Spleen (tissue), 11 donors: ENCODE measurements around the gene NPSR1. TPM values are rescaled to one million over a fixed set of nuclear protein-coding genes. Genes with fewer than 3 reads are reported as not detected.

Source experiments
- DNase-seq: peaks from one replicate; pipeline ENCODE4 v3.0.0-alpha.2; 2020
- H3K27ac ChIP-seq, 8 donors: fragments of 200-600 bp; sonication (generic) in 7 of 8; 1 replicate in 4 of 8; 2 replicates in 4 of 8; pipeline versions ENCODE4 v1.5.0 to v1.8.0; 2016 to 2021; ENCODE audit warnings: inconsistent platforms in 4 of 8, mild to moderate bottlenecking in 4 of 8, moderate library complexity in 1 of 8
- H3K27me3 ChIP-seq, 7 donors: fragments of 200-600 bp; sonication (generic) in 6 of 7; replicated peaks in 1 of 7; 1 replicate in 4 of 7; 2 replicates in 3 of 7; pipeline versions ENCODE4 v1.5.0 to v1.8.0; 2016 to 2021; ENCODE audit warnings: inconsistent platforms in 3 of 7, mild to moderate bottlenecking in 1 of 7
- H3K36me3 ChIP-seq, 6 donors: fragments of 200-600 bp; sonication (generic) in 5 of 6; 1 replicate in 4 of 6; 2 replicates in 2 of 6; pipeline versions ENCODE4 v1.5.0 to v1.8.0; 2016 to 2021; ENCODE audit warnings: inconsistent platforms in 2 of 6
- H3K4me1 ChIP-seq, 6 donors: fragments of 200-600 bp; sonication (generic) in 5 of 6; 1 replicate in 3 of 6; 2 replicates in 3 of 6; pipeline versions ENCODE4 v1.5.0 to v1.8.0; 2016 to 2021; ENCODE audit warnings: inconsistent platforms in 3 of 6
- H3K4me3 ChIP-seq, 8 donors: fragments of 200-600 bp; sonication (generic) in 7 of 8; 1 replicate in 4 of 8; 2 replicates in 4 of 8; pipeline versions ENCODE4 v1.5.0 to v1.8.0; 2016 to 2021; ENCODE audit warnings: inconsistent platforms in 4 of 8, mild to moderate bottlenecking in 4 of 8, moderate library complexity in 2 of 8
- H3K9me3 ChIP-seq, 8 donors: fragments of 200-600 bp; sonication (generic) in 7 of 8; 1 replicate in 4 of 8; 2 replicates in 4 of 8; pipeline versions ENCODE4 v1.5.0 to v1.8.0; 2016 to 2021; ENCODE audit warnings: inconsistent platforms in 4 of 8
- POLR2A ChIP-seq, 3 donors: fragments of 450-650 bp; IDR thresholded peaks; one replicate each; pipeline ENCODE4 v1.5.1; 2017; ENCODE audit warnings: antibody characterized with exemption in 3 of 3, mild to moderate bottlenecking in 1 of 3
- POLR2AphosphoS5 ChIP-seq, 3 donors: sonication (generic); formaldehyde crosslinking; IDR thresholded peaks; one replicate each; pipeline ENCODE4 v1.5.1; 2017; ENCODE audit warnings: antibody characterized with exemption in 3 of 3
- WGBS, 5 donors: extraction: QIAGEN DNeasy Blood & Tissue Kit in 3 of 5; methylation state at CpG; one replicate each; pipeline versions ENCODE4 v1.1.5 to v1.1.7; 2013 to 2018; 5-methylcytosine and 5-hydroxymethylcytosine counted together
- intact Hi-C: fragments of 100-400 bp; cut with DNase I; formaldehyde crosslinking; loops from one replicate; pipeline ENCODE4 v1.15.0; 2023; ENCODE audit warnings: low total_unique reads
- polyA plus RNA-seq, 3 donors: library from polyadenylated mRNA; stranded (reverse); fragments of 200-250 nt; gene quantifications; one replicate each; pipeline ENCODE4 v1.2.1, GENCODE V29; 2013
- total RNA-seq, 7 donors: library from RNA; depleted of rRNA in 3 of 7; stranded (reverse); fragments of >200 nt in 3 of 7; fragmentation: NEBNext Ultra II Directional in 4 of 7; extraction: Animal tissue kit (Norgen Biotek cat#: 25700) in 4 of 7; gene quantifications; one replicate each; pipeline versions ENCODE4 v1.1.0 to v1.2.1, GENCODE V29; 2016 to 2021
- TF ChIP-seq, protein P1 (sequence below), 11 experiments: fragments of 200-600 bp in 7 of 11; fragments of 450-650 bp in 4 of 11; sonication (generic) in 4 of 11; IDR thresholded peaks in 8 of 11; conservative IDR thresholded peaks in 3 of 11; 1 replicate in 7 of 11; 2 replicates in 4 of 11; pipeline versions ENCODE4 v1.4.0 to v1.8.0; 2016 to 2021; ENCODE audit warnings: antibody characterized with exemption in 11 of 11, inconsistent platforms in 4 of 11, mild to moderate bottlenecking in 1 of 11
- donor health status: healthy with polysubstance abuse.
- donor health status: DM: no; HTN: no; CAD: no; lungs with moderate emphysema.
- donor health status: DM: no; HTN: no; CAD: no.
- donor health status: Bipolar disorder and iron deficiency.
- donor health status: healthy.
- donor health status: DM: no; HTN: no; CAD: no.
- donor health status: DM: yes; HTN: yes; CAD: no.

The NPSR1 gene
- total and polyA plus RNA-seq, 10 donors: not detected

GRCh38 chr7:34750636-34751035 is 92.6 kb downstream of the NPSR1 start:
- TF ChIP-seq POLR2A (IDR thresholded peaks at IDR 0.05) (no peak), POLR2AphosphoS5 (IDR thresholded peaks at IDR 0.05) (no peak)
- TF ChIP-seq, protein P1, sequence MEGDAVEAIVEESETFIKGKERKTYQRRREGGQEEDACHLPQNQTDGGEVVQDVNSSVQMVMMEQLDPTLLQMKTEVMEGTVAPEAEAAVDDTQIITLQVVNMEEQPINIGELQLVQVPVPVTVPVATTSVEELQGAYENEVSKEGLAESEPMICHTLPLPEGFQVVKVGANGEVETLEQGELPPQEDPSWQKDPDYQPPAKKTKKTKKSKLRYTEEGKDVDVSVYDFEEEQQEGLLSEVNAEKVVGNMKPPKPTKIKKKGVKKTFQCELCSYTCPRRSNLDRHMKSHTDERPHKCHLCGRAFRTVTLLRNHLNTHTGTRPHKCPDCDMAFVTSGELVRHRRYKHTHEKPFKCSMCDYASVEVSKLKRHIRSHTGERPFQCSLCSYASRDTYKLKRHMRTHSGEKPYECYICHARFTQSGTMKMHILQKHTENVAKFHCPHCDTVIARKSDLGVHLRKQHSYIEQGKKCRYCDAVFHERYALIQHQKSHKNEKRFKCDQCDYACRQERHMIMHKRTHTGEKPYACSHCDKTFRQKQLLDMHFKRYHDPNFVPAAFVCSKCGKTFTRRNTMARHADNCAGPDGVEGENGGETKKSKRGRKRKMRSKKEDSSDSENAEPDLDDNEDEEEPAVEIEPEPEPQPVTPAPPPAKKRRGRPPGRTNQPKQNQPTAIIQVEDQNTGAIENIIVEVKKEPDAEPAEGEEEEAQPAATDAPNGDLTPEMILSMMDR (IDR thresholded peaks at IDR 0.05 in 8 of 11, conservative IDR thresholded peaks at IDR 0.05 in 3 of 11): no peak
- intact Hi-C loops: no loop called here
- peaks cover 0 to 5% (median 0%) of the 10 kb centered on the region in 6 donors for H3K4me1 ChIP-seq
- DNase-seq: no peak
- H3K27ac ChIP-seq: no peak overlapping the region
- WGBS, 5 donors: 75 to 84% (median 75%) methylated on average over 2 of the region's 2 CpGs
- H3K9me3 ChIP-seq: no peaks in the 10 kb centered on the region
- H3K4me3 ChIP-seq: no peak overlapping the region
- no peaks in the 10 kb centered on the region for H3K27me3 ChIP-seq
- no peaks in the 10 kb centered on the region for H3K36me3 ChIP-seq

GRCh38 chr7:34751725-34752643 is 94.0 kb downstream of the NPSR1 start:
- H3K4me3 ChIP-seq: no peak overlapping the region
- no peaks in the 10 kb centered on the region for H3K36me3 ChIP-seq
- no peak overlapping the region for H3K27ac ChIP-seq
- H3K4me1 ChIP-seq: peaks cover 0 to 5% (median 0%) of the 10 kb centered on the region in 6 donors
- no peak for DNase-seq
- H3K27me3 ChIP-seq: no peaks in the 10 kb centered on the region
- WGBS, 5 donors: 94 to 97% (median 95%) methylated on average over 11 of the region's 11 CpGs
- intact Hi-C loops: no loop called here
- TF ChIP-seq POLR2A (IDR thresholded peaks at IDR 0.05): no peak
- TF ChIP-seq, protein P1 (IDR thresholded peaks at IDR 0.05 in 8 of 11, conservative IDR thresholded peaks at IDR 0.05 in 3 of 11): no peak
- H3K9me3 ChIP-seq: no peaks in the 10 kb centered on the region

DNA sequence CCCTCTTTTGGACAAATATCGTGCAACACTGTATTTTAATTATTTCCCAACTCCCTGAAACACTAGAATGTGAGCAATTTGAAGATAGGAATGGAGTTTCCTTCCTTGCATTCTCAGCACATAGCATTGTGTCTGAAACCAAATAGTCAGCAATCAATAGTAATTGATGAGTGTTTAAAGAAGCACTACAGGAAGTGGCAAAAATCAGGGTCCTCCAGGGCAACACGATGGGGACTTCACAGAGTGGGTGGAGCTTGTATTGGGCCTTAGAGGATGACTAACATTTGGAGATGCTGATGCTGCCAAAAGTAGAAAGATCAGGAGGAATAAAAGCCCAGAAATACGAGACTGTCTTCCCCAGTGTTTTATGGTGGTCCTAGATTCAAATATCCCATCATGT is 94.9 kb downstream of the NPSR1 start:
- intact Hi-C loops: no loop called here

DNA sequence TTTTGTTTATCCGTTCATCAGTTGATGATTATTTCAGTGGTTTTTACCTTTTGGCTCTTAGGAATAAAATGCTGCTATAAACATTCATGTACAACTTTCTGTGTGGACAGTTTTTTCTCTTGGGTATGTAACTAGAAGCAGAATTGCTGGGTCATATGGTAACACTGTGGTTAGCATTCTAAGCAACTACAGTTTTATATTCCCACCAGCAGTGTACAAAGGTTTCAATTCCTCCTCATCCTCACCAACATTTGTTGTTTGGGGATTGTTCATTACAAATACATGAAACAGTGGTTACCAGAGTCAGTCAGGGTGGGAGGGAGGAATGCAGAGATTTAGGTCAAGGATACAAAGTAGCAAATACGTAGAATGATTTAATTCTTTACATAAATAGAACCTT is 97.0 kb downstream of the NPSR1 start:
- intact Hi-C loops: no loop called here
- Histone ChIP-seq H3K9me3 (no peaks in the 10 kb centered on the region), H3K36me3 (no peaks in the 10 kb centered on the region), H3K27me3 (no peaks in the 10 kb centered on the region), H3K4me1 (no peaks in the 10 kb centered on the region), H3K4me3 (no peak overlapping the region), H3K27ac (no peak overlapping the region)
- TF ChIP-seq, protein P1 (IDR thresholded peaks at IDR 0.05 in 8 of 11, conservative IDR thresholded peaks at IDR 0.05 in 3 of 11): no peak
- TF ChIP-seq POLR2AphosphoS5 (IDR thresholded peaks at IDR 0.05): no peak
- no peak for TF ChIP-seq POLR2A (IDR thresholded peaks at IDR 0.05)
- DNase-seq: no peak
- 71 to 93% (median 78%) methylated on average over 2 of the region's 2 CpGs for WGBS, 5 donors

More for the DNA sequence above, 94.9 kb downstream of the NPSR1 start:
- Histone ChIP-seq H3K27me3 (no peaks in the 10 kb centered on the region), H3K27ac (no peak overlapping the region), H3K4me3 (no peak overlapping the region), H3K4me1 (peaks cover 0 to 3% (median 0%) of the 10 kb centered on the region in 6 donors), H3K9me3 (no peaks in the 10 kb centered on the region), H3K36me3 (no peaks in the 10 kb centered on the region)
- TF ChIP-seq, protein P1 (IDR thresholded peaks at IDR 0.05 in 8 of 11, conservative IDR thresholded peaks at IDR 0.05 in 3 of 11): no peak
- no peak for TF ChIP-seq POLR2A (IDR thresholded peaks at IDR 0.05)
- no peak for TF ChIP-seq POLR2AphosphoS5 (IDR thresholded peaks at IDR 0.05)
- no peak for DNase-seq
- whole genome bisulfite sequencing, 5 donors: 34 to 49% (median 43%) methylated on average over 3 of the region's 3 CpGs
